Vagina (tissue), 2 donors: ENCODE results near the gene ZNF280A.

Experiments
- CTCF ChIP-seq, 3 experiments: fragments of 450-650 bp in 2 of 3; fragments of 200-600 bp in 1 of 3; sonication (generic) in 1 of 3; IDR thresholded peaks; one replicate each; pipeline ENCODE4 v1.5.1; 2017 to 2019; ENCODE audit warnings: antibody characterized with exemption in 3 of 3, mild to moderate bottlenecking in 2 of 3, moderate library complexity in 2 of 3
- POLR2AphosphoS5 ChIP-seq, 2 donors: sonication (generic); formaldehyde crosslinking; IDR thresholded peaks; one replicate each; pipeline ENCODE4 v1.9.0; 2017; ENCODE audit warnings: antibody characterized with exemption in 2 of 2, mild to moderate bottlenecking in 2 of 2, low read depth in 1 of 2; ENCODE audit not compliant: insufficient read depth in 1 of 2

- TF ChIP-seq CTCF (IDR thresholded peaks at IDR 0.05) (no peak), POLR2AphosphoS5 (IDR thresholded peaks at IDR 0.05; ENCODE audit: insufficient read depth in 1 of 2, low read depth in 1 of 2) (no peak)
Measured at GRCh38 chr22:22474733-22475132, 45.3 kb downstream of the ZNF280A start.
